ENCODE data around the gene MEF2C.

MEF2C gene

DNA sequence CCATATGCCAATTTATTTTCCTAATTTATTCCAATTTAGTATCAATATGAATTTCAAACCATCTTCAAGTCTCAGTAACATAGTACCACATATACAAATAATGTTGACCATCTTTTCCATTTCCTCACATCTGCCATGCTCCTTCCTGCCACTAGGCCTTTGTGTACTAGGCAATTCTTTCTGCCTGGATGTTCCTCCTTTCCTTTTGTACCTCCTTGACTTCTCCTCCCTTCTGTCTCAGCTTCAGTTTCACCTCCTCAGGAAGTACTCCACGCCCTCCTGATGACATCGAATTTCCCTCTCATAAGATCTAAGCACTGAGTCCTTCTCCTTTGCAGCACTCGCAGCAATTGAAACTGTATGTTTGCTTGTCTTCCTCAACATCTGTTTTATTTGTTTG is 53.9 kb downstream of the MEF2C start:
- DNase-seq (no peak), ATAC-seq (peak; percentile 31)

DNA sequence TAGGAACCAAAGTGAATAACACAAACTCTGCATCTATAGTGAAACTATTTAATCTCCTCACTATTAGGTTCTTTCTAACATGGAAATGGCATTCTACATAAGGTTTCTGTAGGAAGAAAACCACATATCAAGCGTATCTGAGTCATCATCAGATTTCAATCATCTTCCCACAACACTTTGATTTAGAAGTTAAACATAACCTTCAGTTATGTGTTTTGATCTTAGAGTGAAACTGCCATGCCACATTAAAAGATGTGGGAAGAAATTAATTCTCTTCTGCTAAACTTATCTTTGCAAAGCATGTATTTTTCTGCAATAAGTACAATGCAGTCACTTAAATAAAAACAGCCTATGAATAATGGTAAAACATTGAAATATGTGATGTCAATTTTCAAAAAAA is 55.0 kb downstream of the MEF2C start:
- no peak for DNase-seq
- ATAC-seq = peak; percentile 49

DNA sequence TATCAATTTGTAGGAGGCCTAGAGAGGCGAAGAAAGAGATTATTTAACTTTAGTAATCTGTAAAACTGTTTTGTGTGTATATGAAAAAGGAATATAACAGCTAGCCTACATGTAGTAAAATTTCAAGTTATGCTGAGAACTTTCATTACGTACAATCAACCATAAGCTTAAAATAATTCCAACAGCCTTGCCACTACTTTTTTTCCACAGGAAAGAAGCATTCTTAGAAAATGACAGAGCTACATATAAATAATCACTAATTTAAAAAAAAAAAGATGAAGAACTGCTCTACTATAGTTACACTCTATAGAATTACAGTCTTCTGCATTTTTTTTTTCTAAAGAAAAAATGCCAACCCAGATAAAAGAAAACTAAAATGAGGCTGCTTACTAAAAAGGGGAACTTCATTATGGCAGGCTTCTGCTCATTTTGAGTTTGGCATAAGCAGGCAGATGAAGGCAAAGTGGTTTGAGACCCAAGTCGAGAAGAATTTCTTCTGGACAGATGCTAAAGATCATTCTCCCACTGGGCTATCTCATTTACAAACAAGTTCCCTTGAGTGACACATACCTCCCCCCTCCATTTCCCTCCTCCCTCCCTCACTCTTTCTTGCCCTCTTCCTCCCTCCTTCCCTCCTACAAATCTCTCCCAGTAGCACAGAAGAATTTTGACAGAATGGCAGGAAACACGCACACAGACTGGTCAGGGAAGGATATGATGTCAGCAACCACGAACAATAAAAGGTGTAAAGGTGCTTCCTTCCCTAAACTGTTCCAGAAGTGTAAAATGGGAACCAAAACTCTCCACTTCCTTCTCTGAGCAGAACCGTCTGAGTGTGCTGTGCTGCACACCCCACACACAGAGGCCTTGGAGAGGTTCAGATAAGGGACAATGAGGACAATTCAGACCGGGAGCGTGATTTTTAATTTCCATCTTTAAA is 56.1 kb downstream of the MEF2C start:
- DNase-seq (peak; percentile 24), ATAC-seq (peak; percentile 72)

DNA sequence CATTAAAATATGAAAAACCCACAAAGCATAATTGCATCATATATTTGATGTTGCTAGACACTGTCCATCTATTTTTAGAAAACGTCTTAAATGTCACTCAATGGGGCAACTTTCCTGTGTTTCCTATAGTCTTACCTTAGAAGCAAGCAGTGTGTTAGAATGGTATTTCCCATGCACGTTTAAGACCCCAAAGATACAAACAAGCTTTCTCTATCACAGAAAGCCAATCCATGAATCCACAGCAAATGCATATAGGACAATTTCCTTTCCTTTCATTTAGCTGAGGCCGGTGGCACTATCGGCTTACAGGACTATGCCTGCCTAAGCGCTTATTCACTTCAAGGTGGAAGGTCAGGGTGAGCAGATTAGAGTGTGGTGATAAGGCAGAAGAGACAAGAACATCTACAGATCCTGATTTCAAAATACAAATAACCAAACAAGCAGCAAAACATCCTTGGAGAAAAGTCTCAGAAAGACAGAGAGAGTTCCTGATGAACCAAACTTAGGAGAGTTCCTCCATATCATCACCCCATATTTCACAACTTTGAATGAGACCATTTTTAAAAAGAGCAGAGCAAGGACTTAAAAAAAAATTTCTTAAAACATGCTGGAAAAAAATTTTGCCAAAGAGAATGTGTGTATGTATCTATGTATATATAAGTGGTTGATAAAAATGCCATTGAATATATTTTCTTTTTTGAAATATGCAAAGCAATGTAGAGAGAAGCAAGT is 57.2 kb downstream of the MEF2C start:
- ATAC-seq (no peak), DNase-seq (no peak)

DNA sequence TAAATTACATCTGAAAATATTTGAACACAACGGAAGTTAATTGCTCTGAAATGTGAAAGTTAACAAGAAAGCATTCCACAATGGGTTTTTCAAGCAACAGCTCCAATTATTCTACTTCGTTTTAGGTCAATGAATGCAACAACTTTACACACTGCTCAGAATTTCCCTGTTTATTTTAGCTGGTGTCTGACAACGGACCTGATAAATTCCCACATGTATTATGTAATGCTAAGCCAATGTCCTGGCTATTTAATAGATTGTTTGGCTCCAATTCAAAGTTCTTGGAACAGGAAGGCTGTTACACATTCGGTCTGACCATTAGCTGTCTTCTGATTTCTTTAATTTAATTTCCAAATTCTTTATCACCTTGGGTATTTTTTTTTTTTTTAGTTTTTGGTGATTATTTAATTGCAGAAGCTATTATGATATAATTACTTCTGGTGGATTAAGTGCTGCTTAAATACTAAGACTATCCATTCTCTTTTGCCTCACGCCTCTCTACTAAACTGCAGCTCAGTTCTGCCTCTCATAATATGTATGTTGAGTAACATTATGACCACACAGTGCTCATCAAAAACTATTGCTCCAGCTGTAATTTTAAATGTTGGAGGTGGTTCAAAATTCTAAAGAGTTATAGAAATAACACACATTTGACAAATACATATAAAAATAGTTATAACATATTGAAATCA is 57.9 kb downstream of the MEF2C start:
- ATAC-seq (no peak), DNase-seq (no peak)

DNA sequence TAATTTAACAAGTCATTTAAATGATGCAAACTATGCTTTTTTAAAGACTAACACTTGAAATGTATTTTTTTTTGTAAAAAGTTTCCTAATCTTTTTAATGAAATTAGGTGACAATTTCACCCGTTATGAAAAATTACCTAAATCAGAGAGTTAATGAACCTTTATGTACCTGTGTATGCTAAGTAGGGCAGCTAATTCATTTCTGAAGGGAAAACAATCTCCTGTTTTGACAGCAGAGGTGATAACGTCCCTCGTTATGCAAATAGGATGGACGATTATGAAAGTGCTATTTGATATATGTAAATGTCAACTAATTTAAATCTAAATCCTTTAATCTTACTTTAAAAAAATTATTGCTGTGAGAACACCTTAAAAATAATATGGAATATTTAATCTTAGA is 58.8 kb downstream of the MEF2C start:
- DNase-seq = no peak

DNA sequence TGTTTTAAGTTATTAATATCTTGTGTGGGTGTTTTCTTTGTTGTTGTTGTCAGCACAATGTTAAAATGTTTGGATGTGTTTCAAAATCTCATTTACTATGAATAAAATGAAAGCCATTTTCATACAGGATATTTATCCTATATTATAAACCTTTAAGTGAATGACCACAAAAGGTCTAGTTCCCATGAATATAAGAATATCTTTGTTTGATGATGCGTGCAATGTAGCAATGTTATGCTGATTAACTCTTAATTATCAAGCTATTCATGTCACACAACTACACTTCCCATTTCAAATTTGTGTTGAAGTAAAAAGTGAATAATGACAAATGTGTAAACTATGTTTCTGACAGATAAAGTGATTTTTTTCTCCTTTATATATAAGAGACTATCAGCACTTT is 59.8 kb downstream of the MEF2C start:
- DNase-seq (no peak), ATAC-seq (no peak)

More for the DNA sequence above, 58.8 kb downstream of the MEF2C start:
- no peak for ATAC-seq

DNA sequence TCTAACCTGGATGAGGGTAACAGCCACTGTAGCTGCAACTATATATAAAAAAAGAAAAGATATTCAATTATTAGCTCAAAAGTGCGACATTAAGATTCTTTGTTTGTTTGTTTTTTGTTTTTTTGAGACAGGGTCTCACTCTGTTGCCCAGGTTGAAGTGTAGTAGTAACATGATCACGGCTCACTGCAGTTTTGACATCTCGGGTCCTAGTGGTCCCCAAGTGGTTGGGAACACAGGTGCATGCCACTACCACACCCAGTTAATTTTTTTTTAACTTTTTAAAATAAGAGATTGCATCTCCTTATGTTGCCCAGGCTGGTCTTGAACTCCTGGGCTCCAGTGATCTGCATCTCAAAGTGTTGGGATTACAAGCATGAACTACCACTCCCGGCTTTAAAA is 61.8 kb downstream of the MEF2C start:
- no peak for ATAC-seq
- no peak for DNase-seq

DNA sequence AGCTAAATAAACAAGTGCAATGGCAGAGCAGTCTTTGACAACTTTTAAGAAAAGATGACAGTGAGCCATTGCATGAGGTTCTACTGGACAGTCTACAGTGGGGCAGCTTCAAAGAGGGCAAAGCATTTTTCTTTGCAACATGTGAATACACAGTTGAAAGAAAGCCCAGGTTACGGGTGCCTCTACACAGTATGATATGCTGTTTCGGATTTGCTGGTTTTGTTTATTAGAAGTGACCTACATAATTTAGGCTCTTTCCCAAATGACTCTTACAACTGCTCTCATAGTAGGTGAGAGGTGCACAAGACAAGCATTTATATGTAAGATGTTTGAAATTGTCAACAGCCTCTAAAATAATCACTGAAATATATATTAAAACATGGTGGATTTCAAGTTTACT is 62.4 kb downstream of the MEF2C start:
- DNase-seq (no peak), ATAC-seq (no peak)

DNA sequence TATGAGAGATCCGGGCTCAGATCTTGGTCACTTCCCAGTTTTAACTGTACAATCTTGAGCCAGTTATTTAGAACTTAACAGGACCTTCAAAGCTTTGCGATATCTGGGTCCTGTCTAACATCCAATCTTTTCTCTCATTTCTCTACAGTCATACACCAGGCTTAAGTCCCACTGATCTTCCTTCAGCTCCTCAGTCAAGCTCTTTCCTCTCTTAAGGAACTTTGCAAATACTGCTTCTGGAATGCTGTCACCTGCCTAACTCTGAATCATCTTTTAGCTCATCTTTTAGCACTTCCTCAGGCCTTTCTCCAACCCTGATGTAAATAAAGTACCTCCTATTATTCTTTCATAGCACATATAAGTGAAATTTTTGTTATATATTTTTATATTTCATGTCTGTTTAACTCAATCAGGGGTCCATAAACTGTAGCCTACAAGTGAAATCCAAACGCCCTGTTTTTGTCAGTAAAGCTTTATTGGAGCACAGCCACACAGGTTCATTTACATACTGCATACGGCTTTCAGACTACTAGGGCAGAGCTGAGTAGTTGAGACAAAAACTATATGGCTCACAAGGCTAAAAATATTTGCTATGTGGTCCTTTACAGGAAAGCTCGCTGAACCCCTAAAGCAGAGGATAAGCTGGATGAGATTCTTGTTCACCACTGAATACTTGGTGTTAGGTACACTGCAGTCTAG is 63.5 kb downstream of the MEF2C start:
- ATAC-seq (no peak), DNase-seq (no peak)

DNA sequence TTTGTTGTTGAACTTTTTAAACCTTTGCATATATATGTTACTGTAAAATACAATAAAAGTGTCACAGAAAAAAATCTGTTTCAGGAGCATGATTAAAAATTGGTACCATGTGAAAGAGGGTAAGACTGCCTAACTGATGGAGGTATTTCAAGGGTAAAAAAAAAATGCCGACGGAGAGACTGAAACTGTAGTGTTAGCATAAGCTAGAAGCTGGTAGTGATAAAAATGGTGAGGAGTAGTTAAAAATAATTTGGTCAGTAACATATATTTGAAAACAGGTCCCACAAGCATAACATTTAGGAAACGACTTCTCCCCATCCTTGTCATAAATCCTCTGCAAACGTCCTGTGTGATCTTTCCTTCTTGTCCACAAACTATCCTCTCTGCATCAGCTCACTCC is 64.7 kb downstream of the MEF2C start:
- ATAC-seq = no peak
- DNase-seq = no peak

DNA sequence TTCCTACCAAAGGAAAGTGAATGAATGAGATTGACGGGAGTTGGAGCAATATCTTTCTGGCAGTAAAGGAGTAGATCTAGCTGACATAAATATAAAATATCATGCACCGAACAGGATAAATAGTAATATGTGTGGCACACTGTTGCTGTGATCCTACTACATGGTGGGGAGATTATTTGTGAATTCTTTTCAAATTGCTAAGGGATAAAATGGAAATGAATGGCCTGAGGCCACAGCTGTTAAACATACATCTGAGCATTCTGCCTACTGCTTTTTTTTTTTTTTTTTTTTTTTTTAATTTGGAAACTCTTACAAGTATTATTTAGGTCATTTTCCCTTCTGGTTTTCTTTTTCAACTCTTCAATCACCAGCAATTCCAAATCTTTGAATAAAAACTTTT is 66.8 kb downstream of the MEF2C start:
- ATAC-seq (no peak), DNase-seq (no peak)

DNA sequence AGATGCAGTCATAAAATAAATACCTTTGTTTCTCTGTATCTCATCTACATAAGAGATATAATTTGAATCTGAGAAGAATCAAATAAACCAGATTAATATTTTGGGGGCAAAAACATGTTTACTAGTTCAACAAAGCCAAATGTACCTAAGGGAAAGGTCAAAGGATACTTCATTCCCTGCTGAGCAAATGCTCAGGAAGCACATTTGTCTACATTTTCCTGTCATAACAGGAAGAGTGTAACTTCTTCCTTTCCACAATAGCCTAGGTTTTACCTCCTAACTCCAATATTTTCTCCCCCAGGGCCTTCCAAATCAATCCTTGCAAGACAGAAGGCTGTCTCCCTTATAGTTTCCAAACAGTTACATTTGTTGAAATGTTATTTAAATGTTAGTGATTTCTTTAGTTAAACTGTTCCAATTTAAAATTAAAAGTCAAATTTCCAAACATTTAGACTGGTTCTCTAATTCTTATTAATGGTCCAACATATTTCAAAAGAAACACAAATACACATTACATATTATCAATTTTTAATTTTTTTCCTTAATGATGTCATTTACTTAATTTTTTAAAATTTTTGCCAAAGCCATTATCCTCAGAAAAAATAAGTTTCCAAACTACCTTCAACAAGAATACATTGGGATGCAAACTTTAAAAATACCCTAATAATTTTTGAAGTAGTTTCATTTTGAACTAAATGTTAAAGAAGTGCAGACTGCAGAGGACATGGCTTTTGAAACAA is 67.8 kb downstream of the MEF2C start:
- DNase-seq (no peak), ATAC-seq (no peak)

DNA sequence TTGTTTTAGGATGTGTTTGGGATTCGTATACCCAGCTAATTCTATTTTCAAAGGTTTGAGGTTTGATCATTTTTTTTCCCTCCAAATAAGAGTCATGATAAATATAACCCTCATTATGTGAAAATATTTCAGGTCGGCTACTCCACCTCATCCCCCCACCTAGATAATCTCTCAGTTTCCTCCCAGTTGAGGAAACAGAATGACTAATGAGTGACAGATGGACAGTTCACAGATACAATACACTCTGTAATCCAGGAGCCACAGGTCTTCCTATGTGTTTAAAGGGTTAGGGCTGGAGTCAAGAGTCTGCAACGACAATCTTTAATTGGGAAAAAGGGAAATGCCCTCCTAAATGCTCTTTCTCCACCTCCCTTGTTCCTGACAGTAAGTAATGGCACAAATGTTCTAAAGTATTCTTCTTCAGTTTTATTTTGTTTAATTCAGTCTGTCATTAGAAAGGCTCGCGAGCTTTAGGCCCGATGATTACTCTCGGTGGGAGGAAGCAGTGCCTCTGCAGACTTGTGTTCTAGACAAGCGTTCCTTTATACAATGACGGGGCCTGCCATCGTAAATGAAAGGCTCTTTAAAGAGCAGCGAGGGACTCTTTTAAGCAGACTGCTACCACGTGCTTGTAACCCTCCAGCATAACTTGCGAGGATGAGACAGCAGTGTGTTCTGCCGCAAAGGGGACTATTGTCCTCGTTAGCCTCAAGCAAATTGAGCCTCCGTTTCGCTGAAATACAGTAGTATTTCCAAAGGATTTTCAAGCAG is 69.0 kb downstream of the MEF2C start:
- DNase-seq (no peak), ATAC-seq (no peak)

DNA sequence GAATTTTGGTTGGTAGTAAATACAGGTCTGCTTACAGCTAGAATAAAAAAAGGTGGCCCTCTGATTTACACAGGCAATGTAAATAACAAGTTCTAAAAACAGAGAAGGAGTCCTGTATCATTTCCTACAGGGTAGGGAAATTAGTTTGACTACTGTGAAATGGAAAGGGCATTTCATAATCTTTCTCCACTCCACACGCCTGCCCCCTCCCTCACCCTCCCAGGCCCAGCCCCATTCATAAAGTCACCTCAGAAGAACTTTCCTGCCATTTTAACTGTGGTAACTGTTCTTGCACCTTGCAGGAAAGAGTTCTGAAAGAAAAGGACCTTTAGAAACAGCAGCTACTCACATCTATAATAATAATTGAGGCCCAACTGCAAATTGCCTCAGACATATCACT is 69.7 kb downstream of the MEF2C start:
- DNase-seq = no peak

DNA sequence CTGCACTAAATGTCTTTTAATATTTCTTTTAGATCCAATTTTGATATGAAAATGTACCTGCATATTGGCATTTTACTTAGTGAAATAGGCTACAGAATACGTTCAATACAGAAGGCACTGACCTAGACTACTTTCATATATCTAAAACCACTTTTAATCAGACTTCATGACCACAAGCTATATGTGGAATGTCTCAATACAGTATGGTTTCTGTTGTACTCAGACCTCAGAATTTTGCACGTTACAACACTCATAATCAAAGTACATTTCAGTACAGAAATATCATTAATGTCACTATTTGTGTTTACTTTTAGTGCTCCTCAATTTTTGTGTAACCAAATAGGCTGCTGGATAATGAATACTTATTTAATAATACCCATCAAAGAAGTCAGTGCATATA is 74.8 kb downstream of the MEF2C start:
- DNase-seq (no peak), ATAC-seq (no peak)

More for the DNA sequence above, 69.7 kb downstream of the MEF2C start:
- no peak for ATAC-seq

DNA sequence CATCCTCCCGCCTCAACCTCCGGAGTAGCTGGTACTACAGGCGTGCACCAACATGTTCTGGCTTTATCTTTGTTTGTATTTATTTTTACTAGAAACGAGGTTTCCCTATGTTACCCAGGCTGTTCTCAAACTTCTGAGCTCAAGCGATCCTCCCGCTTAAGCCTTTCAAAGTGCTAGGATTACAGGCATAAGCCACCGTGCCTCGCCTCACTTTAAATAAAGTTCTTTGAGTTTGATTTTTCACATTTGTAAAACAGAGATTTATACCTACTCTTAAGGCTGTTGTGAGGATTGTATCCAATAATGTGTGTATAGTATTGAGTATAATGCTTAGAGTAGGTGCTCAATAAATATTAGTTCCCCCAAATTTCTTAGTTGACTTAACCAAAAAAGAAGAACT is 75.7 kb downstream of the MEF2C start:
- no peak for ATAC-seq
- DNase-seq = no peak

DNA sequence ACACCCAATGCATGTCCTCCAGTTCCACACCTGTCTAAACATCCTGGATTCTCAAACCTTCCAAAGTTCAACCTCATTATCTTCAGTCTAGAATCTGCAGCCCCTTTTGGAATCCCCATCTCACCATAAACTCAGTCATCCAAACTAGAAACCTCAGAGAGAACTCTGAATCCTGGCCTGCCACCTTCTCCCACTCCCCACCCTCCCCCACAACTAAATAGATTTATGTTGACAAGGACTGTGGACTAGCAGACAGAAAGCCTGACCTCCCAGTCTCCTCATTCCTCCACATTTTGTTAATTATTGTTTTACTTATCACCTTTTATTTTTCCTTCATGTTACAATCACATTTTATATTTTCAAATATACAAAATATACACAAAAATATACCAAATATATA is 76.6 kb downstream of the MEF2C start:
- DNase-seq = no peak
- ATAC-seq = no peak

DNA sequence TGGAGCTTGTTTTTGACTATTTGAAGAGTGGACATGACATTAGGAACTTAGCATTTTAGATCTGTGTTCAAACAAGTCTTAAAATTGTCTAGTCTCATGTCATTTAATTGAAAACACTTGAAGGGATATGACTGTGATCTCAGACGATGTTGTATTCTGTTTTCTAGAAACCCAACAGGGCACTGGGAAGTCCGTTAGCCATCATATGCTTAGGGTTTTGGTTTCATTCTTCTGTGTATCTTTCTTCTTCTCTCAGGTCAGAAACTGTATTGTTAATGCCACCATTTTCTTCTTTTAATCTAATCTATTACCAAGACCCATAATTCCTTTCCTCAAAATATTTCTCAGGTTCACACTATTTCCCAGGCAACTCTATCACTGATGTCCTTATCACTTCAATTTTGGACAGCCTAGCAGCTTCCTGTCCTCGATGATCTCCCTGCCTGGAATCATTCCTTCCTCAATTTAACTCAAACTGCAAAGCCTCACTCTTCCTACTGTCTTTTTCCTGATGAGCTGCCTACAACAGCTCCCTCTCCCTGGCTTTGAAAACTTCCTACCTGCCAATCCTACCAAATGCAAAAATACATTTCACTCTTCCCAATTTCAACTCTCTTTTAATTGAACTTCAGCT is 77.7 kb downstream of the MEF2C start:
- DNase-seq = no peak
- ATAC-seq = no peak

DNA sequence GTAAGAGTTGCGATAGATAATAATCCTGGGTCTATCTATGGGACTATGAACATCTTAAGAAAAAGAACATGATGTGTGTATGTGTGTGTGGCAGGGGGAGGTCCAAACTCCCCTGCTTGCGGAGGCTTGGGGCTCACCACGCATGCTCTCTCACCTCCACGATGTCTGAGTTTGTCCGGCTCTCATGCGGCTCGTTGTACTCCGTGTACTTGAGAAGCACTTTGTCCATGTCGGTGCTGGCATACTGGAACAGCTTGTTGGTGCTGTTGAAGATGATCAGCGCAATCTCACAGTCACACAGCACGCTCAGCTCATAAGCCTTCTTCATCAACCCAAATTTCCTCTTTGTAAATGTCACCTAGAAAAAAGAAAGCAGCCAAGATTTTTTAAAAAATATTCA is 78.5 kb downstream of the MEF2C start:
- no peak for ATAC-seq
- DNase-seq = no peak
